ENCODE data around the gene SPOCK1.

DNA sequence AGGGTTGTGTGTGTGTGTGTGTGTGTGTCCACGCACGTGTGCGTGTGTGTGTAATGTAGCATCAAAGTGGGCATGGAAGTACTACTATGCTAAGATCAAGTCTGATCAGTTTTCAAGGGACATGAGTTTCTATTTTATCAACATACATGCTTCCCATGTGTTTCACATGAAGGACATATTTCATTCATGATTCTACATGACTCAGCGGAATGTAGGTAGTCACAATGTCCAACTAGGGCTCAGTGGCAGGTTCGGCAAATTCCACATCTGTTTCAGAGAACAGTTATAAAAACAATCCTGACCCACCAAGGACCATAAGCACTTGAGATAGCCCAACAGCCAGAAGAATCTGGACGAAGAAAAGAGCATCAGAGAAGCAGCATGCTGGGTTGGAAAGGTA is 148.3 kb downstream of the SPOCK1 start:
- TF ChIP-seq FOXK2 (conservative IDR thresholded peaks at IDR 0.05 in 1 of 2, IDR thresholded peaks at IDR 0.05 in 1 of 2; ENCODE audit: low read depth in 2 of 2): no peak
- TF ChIP-seq ZBTB8A (IDR thresholded peaks at IDR 0.05; ENCODE audit: partially characterized antibody): no peak
- no peak for TF ChIP-seq POLR2A (conservative IDR thresholded peaks at IDR 0.05)
- TF ChIP-seq RBM22 (IDR thresholded peaks at IDR 0.05; ENCODE audit: low read depth, low read length, poor library complexity, severe bottlenecking): no peak
